Panc1 (cell line): Measurements from ENCODE around the gene BCL2L12. TPM values are rescaled to one million over a fixed set of nuclear protein-coding genes. Genes with fewer than 3 reads are reported as not detected.
A peak's percentile ranks its signal among the peaks of the same experiment; 100 is the strongest.

Experiments used
- ATAC-seq: fragments of 200-7000 bp; cut with Tn5 transposase; 2 replicates; pipeline ENCODE4 v1.9.1; 2020; ENCODE audit warnings: mild to moderate bottlenecking, moderate library complexity
- BruUV-seq: library from RNA; stranded (reverse); fragments of 400-500 nt; replicated peaks from 2 replicates; lab custom pipeline; 2021; lab: Mats Ljungman, UMichigan
- CTCF ChIA-PET: fragments of 300-600 bp; sonication (Branson Sonifier 250); formaldehyde crosslinking; loops from one replicate; lab custom pipeline; 2022; ENCODE audit warnings: antibody characterized with exemption; lab: Charles Lee
- POLR2A ChIA-PET: fragments of 300-600 bp; sonication (Branson Sonifier 250); formaldehyde crosslinking; loops from one replicate; lab custom pipeline; 2022; ENCODE audit warnings: antibody characterized with exemption; lab: Charles Lee
- DNase-seq: peaks from one replicate; pipeline ENCODE4 v3.0.0-alpha.2; 2010; ENCODE audit warnings: low read depth, low spot score
- H3K27ac ChIP-seq: 2 replicates; pipeline ENCODE4 v1.5.1; 2011; ENCODE audit warnings: mild to moderate bottlenecking, low read length, inconsistent platforms
- H3K27me3 ChIP-seq: fragments of 200-500 bp; sonication (Bioruptor generic); 2 replicates; pipeline ENCODE4 v1.6.0; 2014; ENCODE audit warnings: low read length, inconsistent platforms; ENCODE audit not compliant: control insufficient read depth, insufficient read depth
- H3K36me3 ChIP-seq: fragments of 200-500 bp; sonication (Bioruptor generic); 2 replicates; pipeline ENCODE4 v1.5.1; 2014; ENCODE audit warnings: inconsistent platforms, mild to moderate bottlenecking, low read length, moderate library complexity; ENCODE audit not compliant: control insufficient read depth, insufficient read depth
- H3K4me1 ChIP-seq: 2 replicates; pipeline ENCODE4 v1.5.1; 2011; ENCODE audit warnings: inconsistent platforms, mild to moderate bottlenecking, low read length, moderate library complexity; ENCODE audit not compliant: control insufficient read depth, insufficient read depth
- H3K4me3 ChIP-seq, 2 experiments: 2 replicates each; pipeline ENCODE4 v1.5.1; 2011 to 2012; ENCODE audit warnings: low read depth in 2 of 2, low read length in 2 of 2, mild to moderate bottlenecking in 2 of 2, inconsistent platforms in 1 of 2, moderate library complexity in 1 of 2
- H3K9me3 ChIP-seq: fragments of 200-500 bp; sonication (Bioruptor generic); 2 replicates; pipeline ENCODE4 v1.5.1; 2014; ENCODE audit warnings: low read depth, mild to moderate bottlenecking, inconsistent platforms, low read length, moderate library complexity; ENCODE audit not compliant: control insufficient read depth, insufficient read depth
- CTCF ChIP-seq: fragments of 450-650 bp; IDR thresholded peaks from 2 replicates; pipeline ENCODE4 v1.5.1; 2017; ENCODE audit warnings: mild to moderate bottlenecking
- POLR2AphosphoS5 ChIP-seq: IDR thresholded peaks from 2 replicates; pipeline ENCODE4 v1.6.1; 2012; ENCODE audit warnings: mild to moderate bottlenecking, low read depth, low read length, moderate library complexity
- REST ChIP-seq, 2 experiments: IDR thresholded peaks; 2 replicates each; pipeline ENCODE4 v1.6.1; 2011 to 2012; ENCODE audit warnings: low read depth in 2 of 2, control low read depth in 1 of 2, low read length in 1 of 2, mild to moderate bottlenecking in 1 of 2, moderate library complexity in 1 of 2; ENCODE audit not compliant: insufficient read depth in 1 of 2
- SIN3A ChIP-seq: IDR thresholded peaks from 2 replicates; pipeline ENCODE4 v1.6.1; 2012; ENCODE audit warnings: low read depth, mild to moderate bottlenecking, low read length, moderate library complexity, borderline replicate concordance; ENCODE audit not compliant: insufficient read depth
- TCF7L2 ChIP-seq: IDR thresholded peaks from 2 replicates; pipeline ENCODE4 v1.6.1; 2011; ENCODE audit warnings: mild to moderate bottlenecking, low read depth, low read length, inconsistent platforms
- in situ Hi-C: cut with HindIII; loops from 2 replicates; pipeline ENCODE4 v1.10.0; 2016; ENCODE audit warnings: low sequenced_read_pairs, low pct_unique_long_range_greater_than_20kb
- intact Hi-C: fragments of 100-400 bp; cut with micrococcal nuclease; formaldehyde crosslinking; loops from one replicate; pipeline ENCODE4 v1.10.0; 2022; ENCODE audit not compliant: unreplicated experiment
- total RNA-seq: library from RNA; stranded (reverse); gene quantifications from one replicate; pipeline ENCODE4 v1.2.1, GENCODE V29; 2021; ENCODE audit not compliant: unreplicated experiment

Gene BCL2L12
- total RNA-seq, 1 experiment from 2014 or later = 69.6 TPM

DNA sequence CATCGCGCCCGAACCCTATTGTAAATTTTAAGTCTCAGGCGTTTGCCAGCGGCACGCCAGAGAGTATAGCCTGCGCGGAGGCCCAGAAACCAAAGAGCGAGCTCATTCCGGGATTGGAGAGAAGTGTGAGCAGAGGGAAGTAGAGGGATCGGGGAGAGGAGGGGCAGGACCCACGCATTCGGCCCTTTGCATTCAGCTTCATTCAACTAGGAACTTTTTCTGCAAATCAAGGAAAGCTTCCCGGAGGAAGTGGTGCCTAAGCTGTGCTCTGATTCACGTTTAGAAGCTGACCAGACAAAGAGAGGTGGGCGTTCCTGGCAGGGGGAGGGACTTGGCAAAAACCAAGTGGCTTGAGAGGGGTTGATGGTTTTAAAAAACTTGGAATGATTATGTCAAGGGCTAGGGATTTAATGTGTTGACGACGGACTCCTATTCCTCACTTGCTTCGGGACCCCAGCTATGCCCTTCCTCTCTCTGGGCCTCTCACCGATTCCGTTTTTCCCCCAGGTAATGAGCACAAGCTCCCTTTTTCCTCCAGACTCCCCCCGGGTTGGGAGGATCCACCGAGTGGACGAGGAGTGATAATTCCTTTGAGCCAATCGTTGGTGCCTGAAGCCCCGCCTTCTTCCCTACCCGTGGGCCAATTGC lies 10.5 kb downstream of the BCL2L12 start:
- no peak for TF ChIP-seq TCF7L2
- TF ChIP-seq POLR2AphosphoS5 = peak; percentile 79
- no TSS peak for BruUV-seq
- Histone ChIP-seq H3K27me3 (no peaks in the 10 kb centered on the region), H3K27ac (peak overlapping the region; percentile 98), H3K4me1 (peaks cover 23% of the 10 kb centered on the region), H3K4me3 (peak overlapping the region; percentile 72 to 88), H3K36me3 (peaks cover 3% of the 10 kb centered on the region), H3K9me3 (no peaks in the 10 kb centered on the region)
- POLR2A ChIA-PET = interaction anchor here (0.6 to 1.2 kb wide), 4 partner anchors 11 to 182 kb away, joined by 3 to 5 read pairs (median 4); partner anchors contain the start of genes RRAS and SCAF1
- in situ Hi-C loops (no loop called here), intact Hi-C loops (no loop called here)
- CTCF ChIA-PET = interaction anchor here (0.5 to 1.0 kb wide), 4 partner anchors 40 to 231 kb away, joined by 3 to 4 read pairs (median 4); partner anchors contain the start of gene NOSIP
- DNase-seq = peak; percentile 84
- peak; percentile 43 for ATAC-seq

DNA sequence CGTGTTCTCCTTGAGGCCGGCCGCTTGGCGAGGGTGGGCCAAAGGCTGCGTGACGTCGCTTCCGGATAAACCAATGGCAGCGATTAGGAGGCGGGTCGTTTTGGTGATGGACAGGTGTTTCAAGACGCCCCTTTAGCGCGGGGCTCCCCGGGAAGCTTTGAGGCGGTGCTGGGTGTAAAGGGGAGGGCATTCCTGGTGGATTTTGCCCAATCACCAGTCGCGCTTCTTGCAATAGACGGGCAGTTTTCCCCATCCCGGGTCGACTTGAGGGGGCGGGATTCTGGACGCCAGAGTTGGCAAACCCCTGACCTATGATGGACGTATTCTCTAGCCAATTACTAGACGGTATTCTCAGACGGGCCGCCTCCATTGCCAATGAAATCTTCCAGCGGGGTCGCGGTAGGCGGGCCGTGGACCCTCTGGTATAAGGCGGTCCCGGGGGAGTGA lies 11.1 kb downstream of the BCL2L12 start:
- CTCF ChIA-PET = interaction anchor here (0.5 to 1.0 kb wide), 2 partner anchors 39 to 133 kb away, joined by 3 to 4 read pairs; no protein-coding TSS in a partner anchor

More for the DNA sequence above, 11.1 kb downstream of the BCL2L12 start:
- Histone ChIP-seq H3K9me3 (no peaks in the 10 kb centered on the region), H3K4me3 (peak overlapping the region; percentile 83 to 88), H3K27ac (peak overlapping the region; percentile 85), H3K27me3 (no peaks in the 10 kb centered on the region), H3K36me3 (peaks cover 6% of the 10 kb centered on the region), H3K4me1 (peaks cover 23% of the 10 kb centered on the region)
- TF ChIP-seq TCF7L2 (no peak), SIN3A (no peak), CTCF (no peak), REST (IDR thresholded peaks at IDR 0.05; ENCODE audit: insufficient read depth in 1 of 2, low read depth in 2 of 2, low read length in 1 of 2) (no peak), POLR2AphosphoS5 (no peak)
- DNase-seq (peak; percentile 97), ATAC-seq (peak; percentile 85)
- in situ Hi-C loops = no loop called here
- POLR2A ChIA-PET = interaction anchor here (1.0 to 1.2 kb wide), 3 partner anchors 12 to 37 kb away, joined by 4 to 5 read pairs (median 5); partner anchors contain the start of genes RRAS and SCAF1
- intact Hi-C loops = no loop called here
- no TSS peak for BruUV-seq
